GM12865 (cell line): ENCODE measurements around the gene THSD4.

Source experiments
- DNase-seq: peaks from one replicate; pipeline ENCODE4 v3.0.0; 2010; ENCODE audit warnings: low read depth
- H3K4me3 ChIP-seq: 2 replicates; pipeline ENCODE4 v1.5.1; 2011; ENCODE audit warnings: mild to moderate bottlenecking, low read depth, low read length, control low read depth
- TF ChIP-seq, protein P1 (sequence below): IDR thresholded peaks from 2 replicates; pipeline ENCODE4 v1.5.1; 2011; ENCODE audit warnings: low read length, control low read depth, low read depth, inconsistent platforms; ENCODE audit not compliant: insufficient read depth; ENCODE audit errors: missing control alignments

The THSD4 gene

DNA sequence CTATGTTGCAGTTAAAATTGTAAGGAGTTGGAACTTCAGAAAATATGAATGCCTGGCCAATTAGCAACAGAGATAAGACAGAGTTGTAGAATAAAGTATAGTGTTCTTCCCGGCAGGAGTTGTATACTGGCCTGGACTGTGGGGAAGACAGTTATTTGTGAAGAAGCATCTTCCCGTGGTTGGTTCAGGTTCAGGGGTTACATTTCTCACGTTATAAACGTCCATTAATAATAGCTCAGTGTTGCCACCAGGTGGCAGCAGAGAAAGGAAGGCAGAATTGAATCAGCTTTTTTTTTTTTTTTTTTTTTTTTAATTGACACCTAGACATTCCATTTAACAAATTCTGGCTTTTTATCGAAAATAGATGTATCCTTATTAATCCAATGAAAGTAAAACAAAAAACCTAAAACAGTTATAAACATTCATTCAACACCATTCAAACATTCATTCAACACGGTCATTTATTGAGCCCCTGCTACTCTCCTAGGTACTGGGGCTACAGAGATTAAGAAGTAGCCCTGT, 628.7 kb downstream of the THSD4 start:
- no peak overlapping the region for H3K4me3 ChIP-seq
- TF ChIP-seq, protein P1, sequence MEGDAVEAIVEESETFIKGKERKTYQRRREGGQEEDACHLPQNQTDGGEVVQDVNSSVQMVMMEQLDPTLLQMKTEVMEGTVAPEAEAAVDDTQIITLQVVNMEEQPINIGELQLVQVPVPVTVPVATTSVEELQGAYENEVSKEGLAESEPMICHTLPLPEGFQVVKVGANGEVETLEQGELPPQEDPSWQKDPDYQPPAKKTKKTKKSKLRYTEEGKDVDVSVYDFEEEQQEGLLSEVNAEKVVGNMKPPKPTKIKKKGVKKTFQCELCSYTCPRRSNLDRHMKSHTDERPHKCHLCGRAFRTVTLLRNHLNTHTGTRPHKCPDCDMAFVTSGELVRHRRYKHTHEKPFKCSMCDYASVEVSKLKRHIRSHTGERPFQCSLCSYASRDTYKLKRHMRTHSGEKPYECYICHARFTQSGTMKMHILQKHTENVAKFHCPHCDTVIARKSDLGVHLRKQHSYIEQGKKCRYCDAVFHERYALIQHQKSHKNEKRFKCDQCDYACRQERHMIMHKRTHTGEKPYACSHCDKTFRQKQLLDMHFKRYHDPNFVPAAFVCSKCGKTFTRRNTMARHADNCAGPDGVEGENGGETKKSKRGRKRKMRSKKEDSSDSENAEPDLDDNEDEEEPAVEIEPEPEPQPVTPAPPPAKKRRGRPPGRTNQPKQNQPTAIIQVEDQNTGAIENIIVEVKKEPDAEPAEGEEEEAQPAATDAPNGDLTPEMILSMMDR: peak; percentile 60
- DNase-seq: peak; percentile 68

DNA sequence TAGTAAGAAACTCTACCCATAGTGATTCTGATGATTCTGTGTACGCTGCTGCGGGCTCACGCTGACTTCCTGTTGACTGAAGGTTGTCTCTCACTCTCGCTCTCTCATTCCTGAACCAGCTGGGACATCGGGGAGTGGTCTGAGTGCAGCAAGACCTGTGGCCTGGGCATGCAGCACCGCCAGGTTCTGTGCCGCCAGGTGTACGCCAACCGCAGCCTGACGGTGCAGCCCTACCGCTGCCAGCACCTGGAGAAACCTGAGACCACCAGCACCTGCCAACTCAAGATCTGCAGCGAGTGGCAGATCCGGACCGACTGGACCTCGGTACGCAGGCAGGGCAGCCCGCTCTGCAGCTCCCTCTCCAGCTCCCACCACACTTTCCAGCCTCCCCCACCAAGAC, 631.4 kb downstream of the THSD4 start:
- TF ChIP-seq, protein P1: no peak
- peak; percentile 55 for DNase-seq

DNA sequence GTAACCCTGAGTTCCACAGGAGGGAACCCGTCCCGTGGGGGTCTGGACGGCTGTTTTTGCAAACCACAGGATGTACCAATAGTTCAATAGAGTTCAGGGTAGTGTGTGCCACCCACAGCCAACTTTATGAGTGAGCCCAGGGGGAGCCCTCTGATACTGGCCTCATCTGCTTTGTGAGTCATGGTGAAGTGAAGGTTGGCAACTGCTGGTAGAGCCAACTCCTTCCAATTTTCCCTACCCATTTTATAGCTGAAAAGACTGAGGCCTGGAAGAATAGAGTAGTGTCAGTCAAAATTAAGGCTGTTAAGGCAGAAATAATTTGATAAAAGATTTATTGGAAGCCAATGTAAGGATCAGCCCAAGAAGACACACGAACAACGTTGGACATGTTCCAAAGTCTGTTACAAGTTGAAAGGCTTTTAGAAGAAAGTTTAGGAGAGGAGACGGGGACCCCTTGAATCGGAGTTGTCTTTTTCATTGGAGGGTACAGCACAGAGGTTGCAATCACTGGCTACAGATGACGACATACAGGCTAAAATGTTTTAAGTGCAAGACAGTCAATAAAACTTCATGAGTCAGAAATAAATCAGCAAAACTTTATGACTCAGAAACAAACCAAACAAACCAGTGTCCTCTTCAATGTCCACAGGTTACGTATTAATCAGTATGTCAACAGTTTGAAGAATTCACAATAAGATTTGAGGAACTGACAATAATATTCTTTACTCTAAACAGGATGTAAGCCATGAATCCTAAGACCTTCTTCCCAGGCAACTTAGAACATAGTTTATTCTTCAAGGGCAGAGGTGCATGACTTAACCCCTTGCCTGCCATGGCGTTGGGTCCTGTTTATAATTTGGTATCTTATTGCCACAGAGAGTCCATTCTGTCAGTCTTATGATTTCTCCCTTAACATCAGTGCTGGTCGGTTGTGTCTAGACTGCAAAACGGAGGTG, 632.1 kb downstream of the THSD4 start:
- TF ChIP-seq, protein P1: no peak
- no peak for DNase-seq
- no peak overlapping the region for H3K4me3 ChIP-seq

More for the DNA sequence above, 631.4 kb downstream of the THSD4 start:
- H3K4me3 ChIP-seq: no peak overlapping the region

DNA sequence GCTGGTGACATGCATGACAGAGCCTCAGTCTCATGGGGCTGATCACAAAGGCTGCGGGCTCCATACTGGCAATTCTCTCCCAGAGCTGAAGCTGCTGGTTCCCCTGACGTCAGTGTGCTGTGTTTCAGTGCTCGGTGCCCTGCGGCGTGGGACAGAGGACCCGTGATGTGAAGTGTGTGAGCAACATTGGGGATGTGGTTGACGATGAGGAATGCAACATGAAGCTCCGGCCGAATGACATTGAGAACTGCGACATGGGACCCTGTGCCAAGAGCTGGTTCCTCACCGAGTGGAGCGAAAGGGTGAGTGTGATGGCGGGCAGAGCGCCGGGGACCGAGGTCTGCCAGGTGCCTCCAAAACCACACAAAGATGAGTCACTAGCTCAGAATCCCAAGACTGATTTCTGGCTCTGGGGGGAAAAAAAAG, 633.0 kb downstream of the THSD4 start:
- TF ChIP-seq, protein P1: no peak
- peak; percentile 17 for DNase-seq
- H3K4me3 ChIP-seq: no peak overlapping the region

DNA sequence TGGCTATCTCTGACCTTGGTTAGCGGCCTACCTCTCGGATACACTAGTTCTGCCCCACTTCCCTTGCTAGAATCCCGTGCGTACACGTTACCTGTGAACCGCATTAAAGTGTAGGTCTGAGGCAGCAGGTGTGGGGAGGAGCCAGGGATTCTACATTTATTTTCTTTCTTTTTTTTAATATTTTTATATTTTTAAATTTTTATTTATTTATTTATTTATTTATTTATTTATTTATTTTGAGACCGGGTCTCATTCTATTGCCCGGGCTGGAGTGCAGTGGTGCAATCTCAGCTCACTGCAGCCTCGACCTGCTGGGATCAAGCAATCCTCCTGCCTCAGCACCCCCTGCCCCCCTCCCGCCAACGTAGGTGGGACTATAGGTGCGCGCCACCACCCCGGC, 634.2 kb downstream of the THSD4 start:
- H3K4me3 ChIP-seq: no peak overlapping the region
- TF ChIP-seq, protein P1: no peak

DNA sequence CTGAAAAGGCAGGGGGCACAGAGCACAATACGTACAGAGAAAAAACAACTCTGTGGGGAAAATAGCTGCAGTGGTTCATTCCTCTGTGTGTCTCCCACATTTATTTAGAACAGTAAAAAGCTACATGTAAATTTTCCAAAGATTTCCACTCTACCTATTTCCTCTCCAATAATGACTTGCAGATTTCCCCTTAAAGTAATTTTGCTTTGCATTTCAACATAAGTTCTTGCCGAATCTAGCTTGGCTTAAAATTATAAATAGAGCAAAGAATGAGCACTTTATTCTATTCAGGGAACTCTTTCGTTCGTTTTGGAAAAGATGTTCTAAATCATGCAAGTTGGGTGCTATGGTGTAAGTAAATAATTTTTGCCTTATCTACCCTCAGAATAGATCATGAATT, 636.9 kb downstream of the THSD4 start:
- no peak for DNase-seq
- no peak overlapping the region for H3K4me3 ChIP-seq
- TF ChIP-seq, protein P1: no peak

More for the DNA sequence above, 634.2 kb downstream of the THSD4 start:
- no peak for DNase-seq
